PC-9 (cell line): ENCODE results near the gene MTX2. TPM values are rescaled to one million over a fixed set of nuclear protein-coding genes. Genes with fewer than 3 reads are reported as not detected.

Experiments
- BruUV-seq: library from RNA; stranded (reverse); fragments of 400-500 nt; replicated peaks from 2 replicates; lab custom pipeline; 2021; lab: Mats Ljungman, UMichigan
- CTCF ChIA-PET: fragments of 300-600 bp; sonication (Branson Sonifier 250); formaldehyde crosslinking; loops from one replicate; lab custom pipeline; 2022; ENCODE audit warnings: antibody characterized with exemption; lab: Charles Lee
- POLR2A ChIA-PET: fragments of 300-600 bp; sonication (Branson Sonifier 250); formaldehyde crosslinking; loops from one replicate; lab custom pipeline; 2022; ENCODE audit warnings: antibody characterized with exemption; ENCODE audit not compliant: unreplicated experiment; lab: Charles Lee
- DNase-seq, 2 experiments: peaks; one replicate each; pipeline versions ENCODE4 v3.0.0 to v3.0.0-alpha.2; 2015 to 2022; ENCODE audit warnings: mixed read lengths in 1 of 2
- H2AFZ ChIP-seq: fragments of 200-600 bp; sonication (generic); 2 replicates; pipeline ENCODE4 v1.8.1; 2017; ENCODE audit warnings: antibody characterized with exemption
- H3F3A ChIP-seq: fragments of 200-600 bp; sonication (generic); 2 replicates; pipeline ENCODE4 v1.8.1; 2017; ENCODE audit warnings: antibody characterized with exemption, mild to moderate bottlenecking, low read depth; ENCODE audit not compliant: insufficient read depth
- H3K27ac ChIP-seq: fragments of 200-600 bp; sonication (generic); 2 replicates; pipeline ENCODE4 v1.6.1; 2016; ENCODE audit warnings: mixed run types
- H3K27me3 ChIP-seq: fragments of 200-600 bp; sonication (generic); 2 replicates; pipeline ENCODE4 v1.6.1; 2016; ENCODE audit warnings: low read depth, mixed run types; ENCODE audit not compliant: insufficient read depth
- H3K36me3 ChIP-seq: fragments of 200-600 bp; sonication (generic); 2 replicates; pipeline ENCODE4 v1.6.1; 2016; ENCODE audit warnings: low read depth, mixed run types
- H3K4me1 ChIP-seq: fragments of 200-600 bp; sonication (generic); replicated peaks from 2 replicates; pipeline ENCODE4 v1.6.1; 2016; ENCODE audit warnings: mixed run types; ENCODE audit not compliant: insufficient read depth
- H3K4me2 ChIP-seq: fragments of 200-600 bp; sonication (generic); 2 replicates; pipeline ENCODE4 v1.6.1; 2017; ENCODE audit warnings: mixed run types
- H3K4me3 ChIP-seq: fragments of 200-600 bp; sonication (generic); 2 replicates; pipeline ENCODE4 v1.6.1; 2016; ENCODE audit warnings: mixed run types
- H3K79me2 ChIP-seq: fragments of 200-600 bp; sonication (generic); 2 replicates; pipeline ENCODE4 v1.6.1; 2017; ENCODE audit warnings: low read depth, mixed run types
- H3K9me2 ChIP-seq: fragments of 200-600 bp; sonication (generic); 2 replicates; pipeline ENCODE4 v1.8.1; 2017; ENCODE audit warnings: mild to moderate bottlenecking; ENCODE audit not compliant: insufficient read depth
- H3K9me3 ChIP-seq: fragments of 200-600 bp; sonication (generic); 2 replicates; pipeline ENCODE4 v1.8.1; 2016; ENCODE audit warnings: low read depth; ENCODE audit not compliant: insufficient read depth
- H4K20me1 ChIP-seq: fragments of 200-600 bp; sonication (generic); 2 replicates; pipeline ENCODE4 v1.8.1; 2017; ENCODE audit not compliant: insufficient read depth
- CTCF ChIP-seq: fragments of 200-600 bp; sonication (generic); conservative IDR thresholded peaks from 2 replicates; pipeline ENCODE4 v1.6.1; 2017; ENCODE audit warnings: mixed run types, antibody characterized with exemption, mild to moderate bottlenecking, moderate library complexity
- EZH2 ChIP-seq: fragments of 200-600 bp; sonication (generic); IDR thresholded peaks from 2 replicates; pipeline ENCODE4 v1.8.0; 2017; ENCODE audit warnings: antibody characterized with exemption, low read depth
- intact Hi-C: fragments of 100-400 bp; cut with micrococcal nuclease; formaldehyde crosslinking; loops from one replicate; pipeline ENCODE4 v1.10.0; 2022; ENCODE audit not compliant: unreplicated experiment
- total RNA-seq: library from RNA; stranded (reverse); gene quantifications from 2 replicates; pipeline ENCODE4 v1.2.3, GENCODE V29; 2021

The MTX2 gene
- total RNA-seq, 1 experiment from 2014 or later, result 53.9 TPM

- CTCF ChIA-PET, result no interaction called here
- Histone ChIP-seq H3K9me3 (0 out of 2 replicates have a peak, but pooled peaks cover 4% of the 10 kb centered on the region), H3K27me3 (no peaks in the 10 kb centered on the region; the same call in 1 of the 2 replicates), H3K27ac (no peak overlapping the region), H2AFZ (no peak overlapping the region), H3F3A (no peaks in the 10 kb centered on the region), H3K4me2 (no peak overlapping the region), H4K20me1 (no peaks in the 10 kb centered on the region), H3K36me3 (no peaks in the 10 kb centered on the region), H3K4me3 (no peak overlapping the region), H3K4me1 (no peaks in the 10 kb centered on the region), H3K9me2 (no peaks in the 10 kb centered on the region), H3K79me2 (no peaks in the 10 kb centered on the region)
- intact Hi-C loops, result no loop called here
- TF ChIP-seq EZH2 (no peak), CTCF (no peak)
- BruUV-seq, result no TSS peak
- POLR2A ChIA-PET, result no interaction called here
- no peak for DNase-seq
Measured at GRCh38 chr2:176378323-176378722, 109.1 kb downstream of the MTX2 start.

- Histone ChIP-seq H2AFZ (no peak overlapping the region; the same call in 1 of the 2 replicates), H3K4me2 (no peak overlapping the region), H3F3A (no peaks in the 10 kb centered on the region), H3K4me3 (no peak overlapping the region), H3K9me3 (0 out of 2 replicates have a peak, but pooled peaks cover 4% of the 10 kb centered on the region), H4K20me1 (no peaks in the 10 kb centered on the region), H3K27me3 (no peaks in the 10 kb centered on the region; the same call in 1 of the 2 replicates), H3K27ac (no peak overlapping the region), H3K36me3 (no peaks in the 10 kb centered on the region), H3K79me2 (no peaks in the 10 kb centered on the region), H3K4me1 (no peaks in the 10 kb centered on the region), H3K9me2 (no peaks in the 10 kb centered on the region)
- no peak for DNase-seq
- CTCF ChIA-PET, result no interaction called here
- intact Hi-C loops, result no loop called here
- BruUV-seq, result no TSS peak
- POLR2A ChIA-PET, result no interaction called here
- TF ChIP-seq CTCF, result no peak
- no peak for TF ChIP-seq EZH2
Measured at GRCh38 chr2:176380341-176380740, 111.1 kb downstream of the MTX2 start.

DNA sequence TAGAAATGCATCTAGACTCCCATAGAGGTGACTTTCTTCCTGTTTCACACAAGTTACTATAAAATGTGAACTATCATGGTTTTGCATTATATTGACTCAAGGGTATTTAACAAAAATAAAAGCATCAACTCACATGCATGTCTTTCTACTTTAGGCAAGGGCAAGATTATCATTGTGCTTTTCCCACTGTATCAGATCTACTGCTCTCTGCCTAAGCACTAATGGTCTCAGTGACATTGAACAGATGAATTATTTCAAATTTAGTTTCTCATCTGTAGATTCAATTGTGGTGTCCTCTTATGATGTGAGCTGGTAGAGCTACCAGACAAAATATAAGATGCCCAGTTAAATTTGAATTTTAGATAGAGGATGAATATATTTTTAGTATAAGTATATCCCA is 113.9 kb downstream of the MTX2 start:
- BruUV-seq, result no TSS peak
- Histone ChIP-seq H3K4me1 (no peaks in the 10 kb centered on the region), H3K4me3 (no peak overlapping the region)

More for the DNA sequence above, 113.9 kb downstream of the MTX2 start:
- Histone ChIP-seq H4K20me1 (no peaks in the 10 kb centered on the region), H2AFZ (no peak overlapping the region), H3K4me2 (no peak overlapping the region), H3F3A (no peaks in the 10 kb centered on the region), H3K27me3 (no peaks in the 10 kb centered on the region), H3K79me2 (no peaks in the 10 kb centered on the region), H3K36me3 (no peaks in the 10 kb centered on the region), H3K9me3 (0 out of 2 replicates have a peak, but pooled peaks cover 4% of the 10 kb centered on the region), H3K9me2 (no peaks in the 10 kb centered on the region), H3K27ac (no peak overlapping the region)
- no peak for DNase-seq
- ChIA-PET POLR2A (no interaction called here), CTCF (no interaction called here)
- intact Hi-C loops, result no loop called here
- no peak for TF ChIP-seq CTCF
- no peak for TF ChIP-seq EZH2
